GM19463 (cell line): ENCODE data around the gene HSD17B14.
"Not testable (repeated sequence)": the region's sequence is repeated elsewhere in the genome, so short reads cannot be mapped to it uniquely, and the experiment has no call there.

Experiments
- ATAC-seq: cut with Tn5 transposase; IDR thresholded peaks from one replicate; pipeline ENCODE4 v1.9.1; 2021; ENCODE audit warnings: mild to moderate bottlenecking, moderate library complexity; ENCODE audit not compliant: unreplicated experiment

HSD17B14 gene

DNA sequence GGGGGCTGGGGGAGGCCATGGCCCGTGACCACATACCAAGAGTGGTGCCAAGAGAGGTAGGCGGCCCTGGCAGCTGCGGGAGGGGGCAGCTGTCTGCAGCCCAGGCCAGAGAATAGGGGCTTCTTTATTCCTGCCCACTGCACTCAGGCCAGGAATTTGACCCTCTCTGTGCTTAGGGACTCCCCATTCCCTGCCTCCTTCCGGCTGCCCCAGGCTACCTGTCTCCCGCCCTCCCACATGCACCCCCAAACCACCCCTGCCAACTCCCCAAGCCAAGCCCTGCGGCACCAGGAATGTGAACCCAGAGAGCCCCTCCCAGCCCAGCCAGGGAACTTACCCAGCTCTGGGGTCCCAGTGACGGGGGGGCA is 31.4 kb upstream of the HSD17B14 start:
- no peak for ATAC-seq

DNA sequence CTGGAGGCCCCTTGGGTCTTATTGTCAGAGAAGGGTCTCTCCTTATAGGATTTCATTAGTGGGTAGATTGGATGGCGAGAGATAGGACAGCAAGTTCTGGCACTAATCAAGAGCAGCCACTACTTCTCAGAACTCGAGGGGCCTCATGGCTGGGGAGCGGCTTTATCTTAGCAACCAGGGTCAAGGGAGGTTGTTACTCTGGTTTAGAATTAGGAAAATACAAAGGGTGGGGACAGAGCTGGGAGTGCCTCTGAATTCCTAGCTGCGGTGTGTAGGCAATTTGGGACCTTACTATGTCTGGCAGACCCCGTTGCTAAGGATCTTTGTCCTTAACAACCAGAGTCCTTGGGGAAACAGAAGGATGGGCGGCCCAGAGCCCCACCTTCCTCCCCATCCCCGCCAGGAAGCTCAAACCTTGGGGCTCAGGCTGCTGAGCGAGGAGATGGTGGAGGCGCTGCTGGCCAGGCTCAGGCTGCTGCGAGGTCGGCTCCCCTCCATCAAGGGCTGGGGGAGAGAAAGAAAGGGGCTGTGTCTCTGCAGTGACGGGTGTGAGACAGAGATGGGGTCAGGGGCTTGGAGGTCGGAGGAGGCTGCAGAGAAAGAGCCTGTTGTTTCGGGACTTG is 30.9 kb upstream of the HSD17B14 start:
- no peak for ATAC-seq

DNA sequence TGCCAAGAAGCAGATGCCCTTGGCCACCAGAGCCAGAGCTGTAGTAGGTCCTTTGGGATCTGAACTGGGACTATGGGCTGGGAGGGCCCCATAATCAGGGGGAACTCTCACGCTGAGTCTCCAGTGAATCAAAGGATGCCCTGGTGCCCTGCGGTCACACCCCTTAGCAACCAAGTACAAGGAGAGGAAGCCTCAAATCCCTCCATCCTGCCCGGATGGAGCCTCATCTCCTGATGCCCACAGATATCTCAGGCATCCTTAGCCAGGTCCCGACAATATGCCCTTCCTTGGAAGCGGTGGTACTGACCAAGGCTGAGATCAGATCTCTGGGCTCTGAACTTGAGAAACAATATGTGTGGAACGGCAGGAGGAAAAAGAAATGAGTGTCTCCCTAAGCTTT is 30.4 kb upstream of the HSD17B14 start:
- ATAC-seq: no peak

DNA sequence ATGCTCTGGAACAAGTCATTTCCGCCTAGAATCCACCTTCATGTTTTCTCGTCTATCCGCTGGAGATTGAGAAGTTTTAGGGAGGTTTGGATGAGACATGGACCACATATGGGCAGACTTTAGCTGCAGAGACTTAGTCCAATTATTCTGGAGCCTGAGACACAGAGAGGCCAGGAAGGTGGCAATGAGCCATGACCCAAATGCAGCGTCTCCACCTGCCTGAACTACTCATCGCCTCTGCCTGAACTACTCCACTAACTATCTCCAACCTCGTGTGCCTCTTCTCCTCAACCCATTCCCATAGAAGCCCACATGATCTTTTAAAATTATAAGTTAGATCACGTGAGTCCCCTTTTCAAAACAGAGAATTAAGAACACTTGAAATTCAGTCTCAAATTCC is 26.5 kb upstream of the HSD17B14 start:
- ATAC-seq: no peak

DNA sequence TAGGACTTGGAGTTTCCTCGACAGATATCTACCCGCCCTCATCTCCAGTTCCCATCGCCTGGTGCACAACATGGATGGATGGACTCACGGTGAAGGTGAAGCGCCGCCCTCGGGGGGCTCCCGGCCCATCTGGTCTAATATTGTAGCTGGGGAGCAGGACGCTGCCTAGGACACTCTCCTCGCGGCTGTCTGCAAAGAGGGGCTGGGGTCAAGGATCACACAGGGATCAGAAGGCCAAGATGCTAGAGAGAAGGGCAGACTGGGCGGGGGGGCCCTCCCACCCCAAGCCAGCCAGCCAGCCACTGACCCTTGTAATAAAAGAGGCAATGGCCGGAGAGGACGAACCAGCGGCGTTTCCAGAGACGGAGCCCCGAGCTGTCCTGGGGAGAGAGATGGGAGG is 25.0 kb upstream of the HSD17B14 start:
- no peak for ATAC-seq

DNA sequence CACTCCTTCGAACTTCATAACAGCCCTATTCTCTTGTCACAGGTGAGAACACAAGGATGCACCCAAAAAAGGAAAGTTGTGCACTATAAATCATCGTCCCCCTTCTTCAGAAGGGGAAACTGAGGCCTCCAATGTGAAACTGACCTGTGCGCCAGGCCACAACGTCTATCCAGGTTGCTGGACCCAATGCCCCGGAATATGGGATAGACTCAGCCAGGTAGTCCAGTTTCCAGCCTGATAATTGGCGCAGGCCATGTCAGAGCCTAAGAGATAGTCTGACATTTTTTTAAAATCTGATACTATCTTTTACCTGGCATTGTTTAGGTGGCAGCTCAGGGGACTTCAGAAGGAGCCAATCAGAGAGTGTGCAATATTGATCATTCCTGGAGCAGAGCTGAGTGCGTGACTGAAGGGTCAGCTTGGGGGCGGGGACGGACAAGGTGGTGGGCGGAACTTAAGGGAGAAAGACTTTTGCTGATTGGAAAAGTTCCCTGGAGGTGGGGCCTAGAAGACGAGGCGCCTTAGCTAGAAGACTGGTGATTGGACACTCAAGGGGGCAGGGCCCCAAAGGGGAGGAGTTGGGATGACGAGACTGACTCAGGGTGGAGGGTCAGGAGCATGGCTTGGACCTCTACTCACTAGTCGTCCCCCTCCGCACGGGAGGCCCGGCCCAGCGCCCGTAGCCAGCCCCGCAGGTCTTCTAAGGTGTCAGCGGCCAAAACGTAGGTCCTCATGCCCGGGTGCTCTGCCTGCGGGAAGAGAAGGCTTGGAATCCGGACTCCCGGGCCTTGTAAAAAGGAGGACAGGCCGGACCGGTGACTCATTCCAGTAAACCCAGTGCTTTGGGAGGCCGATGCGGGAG is 23.7 kb upstream of the HSD17B14 start:
- ATAC-seq: peak; percentile 65

DNA sequence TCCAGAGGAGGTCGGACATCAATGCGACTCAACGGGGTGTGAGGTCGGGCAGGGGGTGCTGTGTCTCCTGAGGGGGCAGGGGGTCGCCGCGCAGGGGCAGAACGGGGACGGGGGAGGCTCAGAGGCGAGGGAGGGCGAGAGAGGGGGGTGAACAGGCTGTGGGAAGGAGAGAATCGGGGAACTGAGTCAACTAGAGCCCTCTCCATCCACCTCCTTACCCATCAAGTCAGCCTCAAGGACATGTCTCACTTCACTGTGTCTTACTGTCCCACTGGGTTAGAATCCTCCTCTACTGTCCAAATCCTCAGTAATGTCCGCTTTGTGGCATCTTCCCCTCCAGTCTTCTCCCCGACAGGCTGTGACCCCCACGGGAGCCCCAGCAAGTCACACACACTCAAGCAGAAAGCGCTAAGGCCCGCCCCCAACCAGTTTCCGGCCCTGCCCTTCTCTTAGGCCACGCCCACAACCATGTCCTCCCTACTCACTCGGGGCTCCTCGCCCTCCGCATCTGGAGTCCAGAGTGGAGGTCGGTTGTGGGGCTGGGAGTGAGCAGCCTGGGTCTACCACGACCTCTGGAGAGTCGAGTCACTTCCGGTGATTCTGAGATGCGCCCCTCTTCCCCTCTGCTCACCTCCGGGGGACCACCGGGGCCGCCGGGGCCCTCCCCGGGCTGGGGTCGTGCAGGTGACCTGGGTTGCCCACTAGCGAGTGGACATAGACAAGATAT is 22.9 kb upstream of the HSD17B14 start:
- peak; percentile 52 for ATAC-seq

DNA sequence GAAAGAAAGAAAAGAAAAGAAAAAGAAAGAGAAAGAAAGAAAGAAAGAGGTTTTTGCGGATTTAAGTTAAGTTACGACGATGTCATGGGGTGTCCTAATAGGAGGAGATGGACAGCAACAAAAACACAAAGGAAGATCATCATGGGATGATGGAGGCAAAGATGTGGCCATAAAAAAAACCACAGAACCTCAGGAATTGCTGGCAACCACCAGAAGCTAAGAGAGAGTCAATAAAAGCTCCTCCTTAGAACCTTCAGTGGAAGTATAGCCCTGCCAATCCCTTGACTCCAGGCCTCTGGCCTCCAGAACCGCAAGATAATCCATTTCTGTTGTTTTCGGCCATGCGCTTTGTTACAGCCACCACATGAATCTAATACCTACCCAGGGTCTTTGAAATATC is 20.6 kb upstream of the HSD17B14 start:
- ATAC-seq: no peak

DNA sequence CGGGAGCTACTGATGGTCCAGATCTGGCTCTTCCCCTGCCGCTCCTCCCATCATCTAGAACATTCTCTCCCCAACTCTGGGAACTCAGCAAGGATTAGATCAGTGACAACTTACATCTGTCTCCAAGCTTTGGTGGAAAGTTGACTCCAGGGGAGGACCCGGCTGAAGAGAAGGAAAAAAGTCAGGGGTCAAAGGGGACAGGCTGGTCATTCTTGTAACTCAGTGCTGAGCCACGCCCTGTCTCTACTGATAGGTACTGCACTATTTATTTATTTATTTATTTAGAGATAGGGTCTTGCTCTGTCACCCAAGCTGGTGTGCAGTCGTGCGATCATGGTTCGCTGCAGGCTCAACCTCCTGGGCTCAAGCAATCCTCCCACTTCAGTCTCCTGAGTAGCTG is 17.8 kb upstream of the HSD17B14 start:
- no peak for ATAC-seq

DNA sequence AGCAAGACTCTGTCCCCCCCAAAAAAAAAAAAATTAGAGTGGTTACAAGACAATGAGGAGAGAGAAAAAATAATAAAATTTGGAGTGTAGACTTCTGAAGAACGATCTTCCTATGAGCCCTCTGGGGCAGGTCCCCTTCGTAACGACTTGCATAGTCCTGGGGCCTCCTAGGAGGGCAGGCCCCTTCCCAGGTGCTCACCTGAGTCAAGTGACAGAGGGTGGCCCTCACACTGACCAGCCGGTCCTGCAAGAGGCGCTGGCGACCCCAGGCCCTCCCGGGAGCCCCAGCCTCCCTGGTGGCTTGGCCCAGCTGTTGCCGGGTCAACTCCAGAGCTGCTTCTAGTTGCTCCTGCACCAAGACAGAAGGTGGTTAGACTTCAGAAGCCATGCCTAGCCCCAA is 17.2 kb upstream of the HSD17B14 start:
- ATAC-seq: no peak

DNA sequence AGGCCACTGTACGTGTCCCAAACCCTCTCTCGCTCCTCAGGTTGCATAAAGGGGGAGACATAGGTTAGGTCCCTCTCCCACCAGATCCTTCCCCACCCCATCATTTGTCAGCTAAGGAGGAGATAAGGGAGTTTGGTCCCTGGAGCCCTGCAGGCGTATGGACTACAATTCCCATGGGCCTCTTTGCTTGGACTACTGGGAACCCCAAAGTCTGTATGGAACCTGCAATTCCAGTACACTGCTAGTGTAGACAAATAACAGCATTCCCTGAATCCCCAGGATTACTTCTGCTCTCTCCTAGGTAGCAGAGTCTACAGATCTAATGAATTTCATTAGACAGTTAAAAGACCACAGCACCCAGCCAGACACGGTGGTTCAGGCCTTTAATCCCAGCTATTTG is 16.0 kb upstream of the HSD17B14 start:
- ATAC-seq: no peak

DNA sequence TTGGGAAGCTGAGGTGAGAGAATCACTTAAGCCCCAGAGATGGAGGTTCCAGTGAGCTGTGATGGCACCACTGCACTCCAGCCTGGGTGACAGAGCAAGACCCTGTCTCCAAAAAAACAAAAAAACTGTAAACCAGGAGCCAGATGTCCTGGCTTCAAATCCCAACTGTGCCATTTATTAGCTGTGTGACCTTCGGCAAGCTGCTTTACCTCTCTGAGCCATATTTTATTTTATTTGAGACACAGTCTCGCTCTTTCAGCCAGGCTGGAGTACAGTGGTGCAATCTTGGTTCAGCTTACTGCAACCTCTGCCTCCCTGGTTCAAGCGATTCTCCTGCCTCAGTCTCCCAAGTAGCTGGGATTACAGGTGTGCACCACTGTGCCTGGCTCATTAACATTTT is 10.4 kb upstream of the HSD17B14 start:
- ATAC-seq: not testable (repeated sequence)

DNA sequence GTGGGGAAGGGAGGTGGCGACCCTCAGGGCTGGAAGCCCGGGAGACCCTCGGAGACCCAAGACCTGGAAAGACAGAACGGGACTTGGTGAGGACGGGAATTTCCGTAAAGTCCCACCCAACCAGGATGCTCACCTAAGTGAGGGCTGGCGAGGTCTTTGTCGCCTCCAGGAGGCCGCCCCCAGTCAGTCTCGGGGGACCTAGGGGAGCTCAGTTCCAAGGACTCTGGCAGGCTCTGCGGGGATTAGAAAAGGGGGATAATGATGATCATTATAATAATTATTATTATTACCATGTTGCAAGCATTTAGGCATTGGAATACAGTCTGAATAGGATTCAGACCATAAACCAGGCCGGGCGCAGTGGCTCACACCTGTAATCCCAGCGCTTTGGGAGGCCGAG is 9.1 kb upstream of the HSD17B14 start:
- no peak for ATAC-seq

DNA sequence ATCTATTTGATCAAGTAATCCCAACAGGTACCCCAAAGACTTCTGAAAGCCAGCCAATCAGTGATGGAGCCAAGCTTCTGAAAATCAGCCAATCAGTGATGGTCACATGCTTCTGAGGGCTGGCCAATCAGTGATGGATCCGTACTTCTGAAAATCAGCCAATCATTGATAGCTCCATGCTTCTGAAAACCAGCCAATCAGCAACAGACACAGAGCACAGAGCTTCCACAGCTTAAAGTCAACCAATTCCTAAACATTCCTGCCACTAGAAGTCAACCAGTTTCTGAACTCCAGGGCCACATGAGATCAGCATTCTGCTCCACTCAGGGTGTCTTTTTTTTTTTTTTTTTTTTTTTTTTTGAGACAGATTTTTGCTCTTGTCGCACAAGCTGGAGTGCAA is 8.2 kb upstream of the HSD17B14 start:
- ATAC-seq: no peak

DNA sequence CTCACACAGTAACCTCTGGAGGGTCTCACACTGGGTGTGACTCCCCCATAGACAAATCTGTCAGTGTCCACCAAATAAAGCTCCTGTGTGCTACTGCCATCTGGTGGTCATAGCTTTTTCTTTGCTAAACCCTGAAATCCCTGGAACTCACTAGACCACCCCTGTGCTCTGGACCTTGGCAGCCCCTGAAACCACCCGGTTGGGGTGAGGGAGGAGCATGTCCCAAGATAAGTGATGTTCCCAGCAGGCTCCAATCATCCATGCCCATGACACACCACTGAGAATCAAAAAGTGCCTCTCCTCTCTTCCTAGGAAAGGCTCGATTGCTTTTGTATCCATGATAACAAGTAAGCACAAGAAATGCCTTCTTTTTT is 6.5 kb upstream of the HSD17B14 start:
- ATAC-seq: no peak

DNA sequence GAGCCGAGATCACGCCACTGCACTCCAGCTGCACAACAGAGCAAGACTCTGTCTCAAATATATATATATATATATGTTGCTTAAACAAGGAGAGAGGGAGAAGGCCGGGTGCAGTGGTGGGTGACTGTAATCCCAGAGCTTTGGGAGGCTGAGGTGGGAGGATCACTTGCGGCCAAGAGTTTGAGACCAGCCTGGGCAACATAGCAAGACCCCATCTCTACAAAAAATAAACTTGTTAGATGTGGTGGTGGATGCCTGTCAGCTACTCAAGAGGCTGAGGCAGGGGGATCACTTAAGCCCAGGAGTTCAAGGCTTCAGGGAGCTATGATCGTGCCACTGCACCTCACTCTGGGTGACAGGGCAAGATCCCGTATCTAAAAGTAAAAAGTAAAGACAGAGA is 5.3 kb upstream of the HSD17B14 start:
- ATAC-seq: no peak

DNA sequence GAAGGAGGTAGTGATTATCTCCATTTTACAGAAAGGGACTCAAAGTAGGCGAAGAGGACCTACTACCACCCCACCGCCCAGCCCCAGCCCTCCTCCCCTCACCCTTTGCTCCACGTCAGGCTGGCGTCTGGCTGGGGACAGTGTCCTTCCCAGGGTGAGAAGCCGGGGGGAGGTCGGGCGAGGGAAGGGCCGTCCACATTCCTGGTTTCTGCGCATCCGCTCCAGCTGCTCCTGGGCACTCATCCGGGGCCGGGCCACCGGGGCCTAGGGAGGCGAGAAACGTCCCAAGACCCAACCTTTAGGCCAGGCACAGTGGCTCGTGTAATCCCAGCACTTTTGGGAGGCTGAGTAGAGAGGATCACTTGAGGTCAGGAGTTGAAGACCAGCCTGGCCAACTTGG is 4.8 kb upstream of the HSD17B14 start:
- ATAC-seq: no peak

DNA sequence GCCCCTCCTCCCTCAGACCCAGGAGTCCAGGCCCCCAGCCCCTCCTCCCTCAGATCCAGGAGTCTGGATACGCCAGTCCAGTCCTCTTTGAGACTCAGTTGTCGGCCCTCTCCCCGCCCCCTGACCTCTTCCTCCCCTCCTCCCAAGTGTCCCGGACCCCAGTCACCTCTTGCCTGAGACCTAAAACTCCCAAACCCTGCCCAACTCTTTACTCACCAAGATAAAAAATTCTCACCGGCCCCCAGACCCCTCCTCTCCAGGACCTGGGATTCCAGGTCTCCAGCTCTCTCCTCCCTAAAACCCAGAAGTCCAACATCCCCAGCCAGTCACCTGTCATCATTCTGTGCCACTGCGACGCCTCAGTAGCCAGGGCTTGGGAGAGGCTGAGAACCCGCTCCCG is 1.4 kb upstream of the HSD17B14 start:
- no peak for ATAC-seq

DNA sequence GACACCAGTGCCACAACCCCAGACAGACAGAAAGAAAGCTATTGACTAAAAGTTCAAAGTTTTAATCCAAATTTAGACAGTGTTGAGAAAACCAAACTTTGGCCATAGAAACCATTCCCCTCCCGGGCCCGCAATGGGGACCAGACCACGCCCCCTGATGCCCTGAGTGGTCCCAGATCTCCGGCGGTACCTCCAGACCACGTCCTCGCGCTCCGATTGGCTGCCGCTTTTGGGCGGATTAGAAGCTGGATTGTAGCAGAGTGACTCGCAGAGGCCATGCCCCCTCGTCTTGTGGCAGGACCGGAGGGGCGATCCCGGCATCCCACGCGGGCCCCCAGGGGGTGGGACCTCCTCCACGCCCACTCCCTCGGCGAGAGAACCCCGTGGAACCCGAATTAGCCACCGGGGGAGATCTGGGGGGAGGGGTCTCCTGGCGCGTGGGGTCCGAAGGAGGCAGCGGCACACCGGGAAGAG is 797 bp upstream of the HSD17B14 start:
- no peak for ATAC-seq

DNA sequence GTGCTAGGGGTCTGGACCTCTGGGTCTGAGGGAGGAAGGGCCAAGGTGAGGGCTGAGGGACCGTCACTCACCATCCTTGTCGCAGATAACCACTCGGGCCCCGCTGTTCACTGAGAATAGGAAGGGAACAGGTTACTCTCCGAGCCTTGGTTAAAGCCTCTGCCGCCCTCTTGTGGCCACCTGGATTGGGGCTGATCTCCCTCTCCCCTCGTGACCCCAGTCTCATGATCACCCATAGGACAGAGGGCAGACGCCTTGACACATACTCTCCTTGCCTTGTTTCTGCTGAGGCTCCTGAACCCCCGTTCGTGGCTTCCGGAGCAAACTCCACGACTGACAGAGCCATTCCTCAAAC is 580 bp downstream of the HSD17B14 start:
- ATAC-seq: peak; percentile 75

DNA sequence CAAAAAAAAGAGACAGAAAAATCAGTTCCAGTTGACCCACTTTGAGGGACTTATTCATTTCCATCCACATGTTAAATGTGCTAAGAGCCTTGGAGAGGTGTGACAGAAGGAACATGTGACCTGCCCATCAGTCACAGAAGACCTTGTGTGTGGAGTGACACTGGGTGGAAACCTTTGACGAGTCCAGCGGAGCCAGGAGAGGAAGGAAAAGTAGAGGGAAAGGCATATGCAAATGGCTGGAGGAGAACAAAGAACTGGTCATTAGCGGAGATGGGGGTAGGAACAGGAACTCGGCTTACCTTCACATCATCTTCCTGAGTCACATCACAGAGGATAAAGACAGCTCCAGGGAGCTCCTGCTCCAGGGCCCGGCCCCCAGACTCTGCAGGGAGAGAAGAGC is 2.3 kb downstream of the HSD17B14 start:
- no peak for ATAC-seq

DNA sequence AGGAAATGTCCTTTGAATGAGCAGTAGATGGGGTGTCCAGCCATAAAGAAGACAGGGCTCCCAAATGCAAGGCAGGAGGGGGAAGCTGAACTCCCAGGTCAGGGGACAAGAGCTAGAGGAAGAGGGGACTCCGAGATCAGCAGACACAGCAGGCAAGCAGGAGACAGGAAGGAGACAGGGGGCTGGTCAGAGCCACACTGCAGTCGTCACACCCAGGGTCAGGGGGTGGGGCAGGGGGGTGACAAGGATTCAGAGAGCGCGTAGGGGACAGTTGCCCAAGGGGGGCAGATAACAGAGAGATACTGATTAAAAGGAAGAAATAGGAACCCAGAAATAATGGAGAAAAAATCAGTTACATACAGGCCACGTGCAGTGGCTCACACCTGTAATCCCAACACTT is 3.2 kb downstream of the HSD17B14 start:
- no peak for ATAC-seq
